MM.1S (cell line): Measurements from ENCODE around the gene MAP4.

Experiments used
- EZH2 ChIP-seq: fragments of 300-600 bp; sonication (generic); optimal IDR thresholded peaks from 2 replicates; pipeline ENCODE3; 2017; ENCODE audit warnings: low read depth, mild to moderate bottlenecking, antibody characterized with exemption, low read length, mixed read lengths
- TF ChIP-seq, protein P1 (sequence below): fragments of 300-600 bp; sonication (generic); IDR thresholded peaks from 2 replicates; pipeline ENCODE4 v1.5.1; 2016; ENCODE audit warnings: antibody characterized with exemption, low read length, mixed read lengths

DNA sequence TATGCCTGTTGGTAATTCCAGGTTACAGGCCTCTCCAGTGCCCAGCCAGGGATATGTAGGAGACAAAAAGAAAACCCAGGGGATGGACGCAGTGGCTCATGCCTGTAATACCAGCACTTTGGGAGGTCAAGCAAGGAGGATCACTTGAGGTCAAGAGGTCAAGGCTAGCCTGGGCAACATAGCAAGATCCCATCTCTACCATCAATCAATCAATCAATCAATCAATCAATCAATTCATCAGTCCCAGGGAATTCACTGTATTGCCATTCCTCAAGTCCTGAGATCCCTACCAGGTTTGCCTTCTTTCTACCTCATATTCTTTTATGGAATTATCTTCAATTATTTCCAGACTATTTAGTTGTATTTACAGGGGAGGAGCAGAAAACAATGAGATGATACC, 131.0 kb downstream of the MAP4 start:
- TF ChIP-seq, protein P1, sequence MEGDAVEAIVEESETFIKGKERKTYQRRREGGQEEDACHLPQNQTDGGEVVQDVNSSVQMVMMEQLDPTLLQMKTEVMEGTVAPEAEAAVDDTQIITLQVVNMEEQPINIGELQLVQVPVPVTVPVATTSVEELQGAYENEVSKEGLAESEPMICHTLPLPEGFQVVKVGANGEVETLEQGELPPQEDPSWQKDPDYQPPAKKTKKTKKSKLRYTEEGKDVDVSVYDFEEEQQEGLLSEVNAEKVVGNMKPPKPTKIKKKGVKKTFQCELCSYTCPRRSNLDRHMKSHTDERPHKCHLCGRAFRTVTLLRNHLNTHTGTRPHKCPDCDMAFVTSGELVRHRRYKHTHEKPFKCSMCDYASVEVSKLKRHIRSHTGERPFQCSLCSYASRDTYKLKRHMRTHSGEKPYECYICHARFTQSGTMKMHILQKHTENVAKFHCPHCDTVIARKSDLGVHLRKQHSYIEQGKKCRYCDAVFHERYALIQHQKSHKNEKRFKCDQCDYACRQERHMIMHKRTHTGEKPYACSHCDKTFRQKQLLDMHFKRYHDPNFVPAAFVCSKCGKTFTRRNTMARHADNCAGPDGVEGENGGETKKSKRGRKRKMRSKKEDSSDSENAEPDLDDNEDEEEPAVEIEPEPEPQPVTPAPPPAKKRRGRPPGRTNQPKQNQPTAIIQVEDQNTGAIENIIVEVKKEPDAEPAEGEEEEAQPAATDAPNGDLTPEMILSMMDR = no peak
- no peak for TF ChIP-seq EZH2
